Nephron progenitor cell (in vitro differentiated cells): ENCODE results near the gene ANAPC2.
"Not testable (repeated sequence)": the region's sequence is repeated elsewhere in the genome, so short reads cannot be mapped to it uniquely, and the experiment has no call there.

Experiments used
- DNase-seq: peaks from one replicate; pipeline ENCODE4 v3.0.0; 2021
- H3K27ac Mint-ChIP-seq: 2 replicates; pipeline ENCODE4 v1.8.0; 2021; ENCODE audit warnings: mild to moderate bottlenecking, moderate library complexity, mixed read lengths
- H3K27me3 Mint-ChIP-seq: 2 replicates; pipeline ENCODE4 v1.8.0; 2021; ENCODE audit warnings: mild to moderate bottlenecking, low read depth, mixed read lengths; ENCODE audit not compliant: poor library complexity
- H3K36me3 Mint-ChIP-seq: 2 replicates; pipeline ENCODE4 v1.8.0; 2021; ENCODE audit warnings: low read depth, mixed read lengths
- H3K4me1 Mint-ChIP-seq: 2 replicates; pipeline ENCODE4 v1.8.0; 2021; ENCODE audit warnings: mixed read lengths
- H3K4me3 Mint-ChIP-seq: 2 replicates; pipeline ENCODE4 v1.8.0; 2021; ENCODE audit warnings: mild to moderate bottlenecking, moderate library complexity, mixed read lengths
- H3K9me3 Mint-ChIP-seq: 2 replicates; pipeline ENCODE4 v1.8.0; 2021; ENCODE audit warnings: mild to moderate bottlenecking, moderate library complexity, mixed read lengths
- TF ChIP-seq, protein P1 (sequence below): fragments of 200-600 bp; sonication (generic); IDR thresholded peaks from 2 replicates; pipeline ENCODE4 v1.5.0; 2021; ENCODE audit warnings: antibody characterized with exemption

The ANAPC2 gene

DNA sequence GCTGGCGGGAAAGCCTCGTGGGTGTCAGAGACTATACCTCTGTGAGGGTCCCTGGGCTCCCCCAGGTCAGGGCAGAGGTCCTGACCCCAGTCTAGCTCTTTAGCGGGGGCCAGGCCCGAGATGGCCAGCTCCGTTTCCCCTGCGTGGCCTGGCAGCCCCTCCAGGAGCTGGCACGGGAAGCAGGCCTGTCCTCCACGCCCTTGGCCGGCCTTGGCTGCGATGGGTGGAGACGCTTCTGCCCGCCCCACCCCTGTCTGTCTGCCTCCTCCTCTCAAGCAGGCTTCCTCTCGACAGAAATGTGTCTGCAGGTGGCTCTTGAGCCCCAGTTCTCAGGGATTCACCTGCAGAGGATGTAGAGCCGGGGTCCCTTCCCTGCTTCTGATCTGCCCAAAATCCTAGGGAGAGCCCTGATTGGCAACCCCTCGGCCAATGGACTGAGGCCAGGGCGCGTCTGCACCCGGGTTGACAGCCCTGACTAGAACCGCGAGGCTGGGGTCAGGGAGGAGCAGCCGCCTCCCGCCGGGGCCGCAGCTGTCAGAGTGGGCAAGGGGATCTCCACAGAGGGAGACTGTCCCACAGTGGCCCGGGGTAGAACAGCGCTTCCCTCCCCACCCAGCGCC lies 52.0 kb downstream of the ANAPC2 start:
- Mint-ChIP-seq H3K4me1 (no peaks in the 10 kb centered on the region), H3K27me3 (peaks cover 98% of the 10 kb centered on the region), H3K4me3 (no peak overlapping the region), H3K36me3 (no peaks in the 10 kb centered on the region), H3K9me3 (peaks cover 3% of the 10 kb centered on the region), H3K27ac (no peak overlapping the region)
- TF ChIP-seq, protein P1, sequence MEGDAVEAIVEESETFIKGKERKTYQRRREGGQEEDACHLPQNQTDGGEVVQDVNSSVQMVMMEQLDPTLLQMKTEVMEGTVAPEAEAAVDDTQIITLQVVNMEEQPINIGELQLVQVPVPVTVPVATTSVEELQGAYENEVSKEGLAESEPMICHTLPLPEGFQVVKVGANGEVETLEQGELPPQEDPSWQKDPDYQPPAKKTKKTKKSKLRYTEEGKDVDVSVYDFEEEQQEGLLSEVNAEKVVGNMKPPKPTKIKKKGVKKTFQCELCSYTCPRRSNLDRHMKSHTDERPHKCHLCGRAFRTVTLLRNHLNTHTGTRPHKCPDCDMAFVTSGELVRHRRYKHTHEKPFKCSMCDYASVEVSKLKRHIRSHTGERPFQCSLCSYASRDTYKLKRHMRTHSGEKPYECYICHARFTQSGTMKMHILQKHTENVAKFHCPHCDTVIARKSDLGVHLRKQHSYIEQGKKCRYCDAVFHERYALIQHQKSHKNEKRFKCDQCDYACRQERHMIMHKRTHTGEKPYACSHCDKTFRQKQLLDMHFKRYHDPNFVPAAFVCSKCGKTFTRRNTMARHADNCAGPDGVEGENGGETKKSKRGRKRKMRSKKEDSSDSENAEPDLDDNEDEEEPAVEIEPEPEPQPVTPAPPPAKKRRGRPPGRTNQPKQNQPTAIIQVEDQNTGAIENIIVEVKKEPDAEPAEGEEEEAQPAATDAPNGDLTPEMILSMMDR: no peak
- no peak for DNase-seq

DNA sequence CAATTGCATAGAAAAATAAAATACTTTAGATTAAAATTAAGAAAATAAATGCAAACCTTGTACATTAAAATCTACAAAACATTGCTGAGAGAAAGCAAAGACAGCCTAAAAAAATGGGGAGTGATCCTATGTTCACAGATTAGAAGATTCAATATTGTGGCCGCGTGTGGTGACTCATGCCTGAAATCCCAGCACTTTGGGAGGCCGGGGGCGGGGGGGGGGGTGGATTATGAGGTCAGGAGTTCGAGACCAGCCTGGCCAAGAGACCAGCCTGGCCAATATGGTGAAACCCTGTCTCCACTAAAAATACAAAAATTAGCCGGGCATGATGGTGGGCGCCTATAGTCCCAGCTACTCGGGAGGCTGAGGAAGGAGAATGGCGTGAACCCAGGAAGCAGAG lies 53.2 kb downstream of the ANAPC2 start:
- not testable (repeated sequence) for H3K36me3 Mint-ChIP-seq, H3K4me3 Mint-ChIP-seq, H3K4me1 Mint-ChIP-seq, H3K9me3 Mint-ChIP-seq, DNase-seq, H3K27ac Mint-ChIP-seq
- H3K27me3 Mint-ChIP-seq: peaks cover 97% of the 10 kb centered on the region

DNA sequence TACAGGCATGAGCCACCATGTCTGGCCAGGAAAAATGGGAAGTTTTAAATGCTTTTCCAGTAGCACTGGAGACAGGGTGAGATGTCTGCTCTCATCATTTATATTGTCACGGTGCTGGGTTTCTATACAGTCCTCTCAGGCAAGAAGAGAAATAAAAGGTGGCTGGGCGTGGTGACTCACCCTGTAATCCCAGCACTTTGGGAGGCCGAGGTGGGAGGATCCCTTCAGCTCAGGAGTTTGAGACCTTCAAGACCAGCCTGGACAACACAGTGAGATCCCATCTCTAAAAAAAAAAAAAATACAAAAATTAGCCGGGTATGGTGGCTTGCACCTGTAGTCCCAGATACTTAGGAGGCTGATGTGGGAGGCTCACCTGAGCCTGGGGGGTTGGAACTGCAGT lies 54.2 kb downstream of the ANAPC2 start:
- H3K9me3 Mint-ChIP-seq: peaks cover 7% of the 10 kb centered on the region
- H3K27me3 Mint-ChIP-seq: peaks cover 88% of the 10 kb centered on the region
- H3K4me1 Mint-ChIP-seq: no peaks in the 10 kb centered on the region
- H3K36me3 Mint-ChIP-seq: no peaks in the 10 kb centered on the region
- H3K27ac Mint-ChIP-seq: no peak overlapping the region
- no peak overlapping the region for H3K4me3 Mint-ChIP-seq
- TF ChIP-seq, protein P1: no peak
- no peak for DNase-seq

- Mint-ChIP-seq H3K4me1 (peaks cover 24% of the 10 kb centered on the region), H3K9me3 (peaks cover 7% of the 10 kb centered on the region), H3K36me3 (no peaks in the 10 kb centered on the region), H3K27ac (no peak overlapping the region), H3K27me3 (peaks cover 53% of the 10 kb centered on the region), H3K4me3 (peak overlapping the region; percentile 84)
- TF ChIP-seq, protein P1: no peak
- no peak for DNase-seq
These were observed 58.1 kb downstream of the ANAPC2 start for GRCh38 chr9:137130176-137130755.

DNA sequence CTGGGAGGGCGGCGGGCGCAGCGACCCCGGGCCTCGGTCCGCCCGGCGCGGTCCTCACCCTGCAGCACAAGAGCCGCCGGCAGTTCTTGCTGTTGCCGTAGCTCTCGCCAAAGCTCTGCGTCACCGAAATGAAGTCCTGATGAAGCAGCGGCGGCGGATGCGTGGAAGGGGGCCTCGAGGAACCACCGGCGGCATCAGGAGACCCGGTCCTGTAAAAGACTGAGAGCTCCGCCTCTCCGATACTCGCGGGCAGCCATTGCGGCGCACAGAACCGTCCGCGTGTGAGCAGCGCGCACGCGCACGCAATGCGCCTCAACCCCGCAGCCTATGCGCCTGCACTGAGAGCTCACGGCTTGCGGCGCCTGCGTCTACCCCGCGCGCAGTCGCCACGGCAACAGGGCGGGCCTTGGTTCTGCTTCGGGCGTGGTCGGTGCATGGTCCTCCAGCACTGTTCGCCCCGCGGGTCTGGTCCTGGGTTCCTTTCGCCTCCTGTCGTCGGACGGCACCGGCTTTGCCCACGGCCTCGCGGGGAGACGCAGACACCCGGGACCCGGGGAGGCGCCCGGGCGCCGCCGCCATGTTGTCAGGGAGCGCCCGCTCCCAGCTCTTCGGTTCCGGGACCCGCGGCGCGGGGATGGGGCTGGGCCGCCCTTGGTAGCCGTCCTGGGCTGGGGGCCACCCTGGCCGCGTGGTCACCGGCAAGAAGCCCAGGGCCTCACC lies 58.7 kb downstream of the ANAPC2 start:
- H3K36me3 Mint-ChIP-seq: no peaks in the 10 kb centered on the region
- peak; percentile 84 for DNase-seq
- H3K4me3 Mint-ChIP-seq: peak overlapping the region; percentile 89
- no peak overlapping the region for H3K27ac Mint-ChIP-seq
- peaks cover 47% of the 10 kb centered on the region for H3K27me3 Mint-ChIP-seq
- H3K9me3 Mint-ChIP-seq: peaks cover 7% of the 10 kb centered on the region
- H3K4me1 Mint-ChIP-seq: peaks cover 24% of the 10 kb centered on the region
- TF ChIP-seq, protein P1: no peak

DNA sequence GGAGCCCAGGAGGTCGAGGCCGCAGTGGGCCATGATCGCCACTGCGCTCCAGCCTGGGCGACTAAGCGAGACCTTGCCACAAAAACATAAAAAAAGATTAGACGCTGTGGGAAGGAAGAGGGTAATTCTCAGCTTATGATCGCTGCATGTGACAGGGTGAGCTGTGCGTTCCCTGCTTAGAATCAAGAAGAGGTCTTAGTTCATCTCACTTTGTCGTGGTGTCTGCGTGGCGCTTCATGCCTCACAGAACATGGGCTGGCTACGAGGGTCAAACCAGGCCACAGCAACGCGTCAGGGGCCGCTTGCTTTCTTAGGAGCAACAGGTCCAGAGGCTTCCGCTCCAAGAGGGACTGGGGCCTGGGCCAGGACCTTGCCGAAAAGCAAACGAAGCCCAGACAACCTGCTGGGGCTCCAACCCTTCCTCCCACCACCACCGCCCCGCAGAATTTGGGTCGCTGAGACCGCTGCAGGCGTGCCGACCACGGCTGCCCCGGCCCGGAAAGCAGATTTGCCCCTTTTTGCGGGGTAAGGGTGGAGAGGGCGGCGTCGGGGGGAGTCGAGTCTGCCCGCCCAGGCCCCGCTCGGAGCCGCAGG lies 59.4 kb downstream of the ANAPC2 start:
- DNase-seq: peak; percentile 36
- peaks cover 40% of the 10 kb centered on the region for H3K27me3 Mint-ChIP-seq
- peaks cover 7% of the 10 kb centered on the region for H3K9me3 Mint-ChIP-seq
- H3K36me3 Mint-ChIP-seq: no peaks in the 10 kb centered on the region
- TF ChIP-seq, protein P1: no peak
- H3K4me1 Mint-ChIP-seq: peaks cover 24% of the 10 kb centered on the region
- H3K4me3 Mint-ChIP-seq: peak overlapping the region; percentile 89
- no peak overlapping the region for H3K27ac Mint-ChIP-seq
